HCT116 (cell line): Measurements from ENCODE around the gene GABBR1. TPM values are rescaled to one million over a fixed set of nuclear protein-coding genes. Genes with fewer than 3 reads are reported as not detected.

Source experiments
- ATAC-seq: fragments of 200-7000 bp; cut with Tn5 transposase; 2 replicates; pipeline ENCODE4 v1.9.1; 2020; ENCODE audit warnings: mild to moderate bottlenecking, moderate library complexity
- BruUV-seq: library from RNA; stranded (reverse); fragments of 400-500 nt; replicated peaks from 2 replicates; lab custom pipeline; 2021; lab: Mats Ljungman, UMichigan
- CTCF ChIA-PET: fragments of 300-600 bp; sonication (Branson Sonifier 250); formaldehyde crosslinking; loops from one replicate; lab custom pipeline; 2021; ENCODE audit warnings: antibody characterized with exemption; lab: Charles Lee
- POLR2A ChIA-PET: fragments of 300-600, 350-600 bp; sonication (Branson Sonifier 250); formaldehyde crosslinking; loops from one replicate; lab custom pipeline; 2021; ENCODE audit warnings: antibody characterized with exemption; lab: Charles Lee
- RAD21 ChIA-PET, 2 experiments: fragments of 300-600 bp; sonication (Branson Sonifier 250); formaldehyde crosslinking; loops; one replicate each; lab custom pipeline; 2023; ENCODE audit warnings: low total read pairs in 2 of 2; ENCODE audit not compliant: uncharacterized antibody in 2 of 2, unreplicated experiment in 2 of 2, low non-redundant PET in 1 of 2; lab: Charles Lee
- DNase-seq: peaks from one replicate; pipeline ENCODE4 v3.0.0-alpha.2; 2010; ENCODE audit warnings: low read depth, low spot score
- H2AFZ ChIP-seq: fragments of 200-600 bp; shearing (Covaris generic), sonication (generic); 2 replicates; pipeline ENCODE4 v1.6.1; 2017; ENCODE audit warnings: low read depth, mixed run types, mixed read lengths, antibody characterized with exemption, low read length; ENCODE audit not compliant: poor library complexity, severe bottlenecking
- H3K27ac ChIP-seq: 2 replicates; pipeline ENCODE4 v1.5.1; 2012; ENCODE audit warnings: low read depth, low read length
- H3K27me3 ChIP-seq: fragments of 200-600 bp; sonication (generic); 2 replicates; pipeline ENCODE4 v1.6.1; 2016; ENCODE audit warnings: mixed run types, low read length, mixed read lengths; ENCODE audit not compliant: insufficient read depth
- H3K36me3 ChIP-seq, 2 experiments: fragments of 200-500 bp in 1 of 2; fragments of 200-600 bp in 1 of 2; sonication (Bioruptor generic) in 1 of 2; sonication (generic) in 1 of 2; 2 replicates each; pipeline versions ENCODE4 v1.5.1 to v1.6.1; 2014 to 2016; ENCODE audit warnings: low read length in 2 of 2, inconsistent platforms in 1 of 2, mixed read lengths in 1 of 2, mixed run types in 1 of 2; ENCODE audit not compliant: insufficient read depth in 2 of 2, control insufficient read depth in 1 of 2
- H3K4me1 ChIP-seq, 2 experiments: fragments of 200-600 bp in 1 of 2; sonication (generic) in 1 of 2; 2 replicates each; pipeline versions ENCODE4 v1.5.1 to v1.6.1; 2012 to 2017; ENCODE audit warnings: low read length in 2 of 2, inconsistent platforms in 1 of 2, mild to moderate bottlenecking in 1 of 2, mixed read lengths in 1 of 2, mixed run types in 1 of 2, moderate library complexity in 1 of 2; ENCODE audit not compliant: insufficient read depth in 2 of 2, control insufficient read depth in 1 of 2
- H3K4me2 ChIP-seq: fragments of 200-600 bp; sonication (generic); 2 replicates; pipeline ENCODE4 v1.6.1; 2017; ENCODE audit warnings: mixed run types, low read length, mixed read lengths
- H3K4me3 ChIP-seq, 2 experiments: fragments of 200-600 bp in 1 of 2; sonication (generic) in 1 of 2; replicated peaks in 1 of 2; 2 replicates each; pipeline ENCODE4 v1.5.1; 2011 to 2016; ENCODE audit warnings: low read length in 2 of 2, control low read depth in 1 of 2, low read depth in 1 of 2, mild to moderate bottlenecking in 1 of 2, mixed read lengths in 1 of 2, mixed run types in 1 of 2
- H3K79me2 ChIP-seq: fragments of 200-600 bp; sonication (generic); 2 replicates; pipeline ENCODE4 v1.6.1; 2017; ENCODE audit warnings: mild to moderate bottlenecking, mixed run types, low read length, moderate library complexity, mixed read lengths; ENCODE audit not compliant: insufficient read depth
- H3K9ac ChIP-seq: fragments of 200-600 bp; sonication (generic); 2 replicates; pipeline ENCODE4 v1.6.1; 2016; ENCODE audit warnings: low read length, mixed read lengths
- H3K9me2 ChIP-seq: fragments of 200-600 bp; sonication (generic), shearing (Covaris generic); 2 replicates; pipeline ENCODE4 v1.6.1; 2017; ENCODE audit warnings: mixed run types, mild to moderate bottlenecking, moderate library complexity; ENCODE audit not compliant: insufficient read depth
- H3K9me3 ChIP-seq, 2 experiments: fragments of 200-500 bp in 1 of 2; fragments of 200-600 bp in 1 of 2; sonication (Bioruptor generic) in 1 of 2; sonication (generic) in 1 of 2; 2 replicates each; pipeline ENCODE4 v1.6.1; 2014 to 2017; ENCODE audit warnings: low read length in 2 of 2, mixed read lengths in 2 of 2, inconsistent platforms in 1 of 2, low read depth in 1 of 2, mild to moderate bottlenecking in 1 of 2, mixed run types in 1 of 2, moderate library complexity in 1 of 2; ENCODE audit not compliant: control insufficient read depth in 1 of 2, insufficient read depth in 1 of 2
- H4K20me1 ChIP-seq: fragments of 200-600 bp; sonication (generic), shearing (Covaris generic); 2 replicates; pipeline ENCODE4 v1.6.1; 2017; ENCODE audit warnings: mixed run types, mild to moderate bottlenecking, moderate library complexity; ENCODE audit not compliant: insufficient read depth
- CBX3 ChIP-seq: IDR thresholded peaks from 2 replicates; pipeline ENCODE4 v1.6.1; 2012; ENCODE audit warnings: low read depth
- EGR1 ChIP-seq: IDR thresholded peaks from 2 replicates; pipeline ENCODE4 v1.6.1; 2012; ENCODE audit warnings: low read depth
- EZH2 ChIP-seq: fragments of 200-600 bp; sonication (generic); IDR thresholded peaks from 2 replicates; pipeline ENCODE4 v1.6.1; 2017; ENCODE audit warnings: antibody characterized with exemption, mixed run types
- JUND ChIP-seq: IDR thresholded peaks from 2 replicates; pipeline ENCODE4 v1.6.1; 2012
- REST ChIP-seq: IDR thresholded peaks from 2 replicates; pipeline ENCODE4 v1.6.1; 2012; ENCODE audit warnings: low read depth
- TCF7L2 ChIP-seq: IDR thresholded peaks from 2 replicates; pipeline ENCODE4 v1.7.0; 2011; ENCODE audit warnings: borderline replicate concordance, inconsistent platforms; ENCODE audit not compliant: insufficient read depth, insufficient read length; ENCODE audit errors: extremely low read depth
- YY1 ChIP-seq: IDR thresholded peaks from 2 replicates; pipeline ENCODE4 v1.6.1; 2011; ENCODE audit warnings: low read length, low read depth, moderate library complexity, mild to moderate bottlenecking; ENCODE audit not compliant: insufficient replicate concordance; ENCODE audit errors: extremely low read depth
- intact Hi-C: fragments of 100-400 bp; cut with micrococcal nuclease; formaldehyde crosslinking; loops from 2 replicates; pipeline ENCODE4 v1.10.0; 2022
- total RNA-seq: library from RNA; stranded (reverse); gene quantifications from one replicate; pipeline ENCODE4 v1.2.1, GENCODE V29; 2021; ENCODE audit not compliant: unreplicated experiment
- TF ChIP-seq, protein P1 (sequence below), 3 experiments: fragments of 200-600 bp in 1 of 3; sonication (generic) in 1 of 3; IDR thresholded peaks in 2 of 3; conservative IDR thresholded peaks in 1 of 3; 2 replicates each; pipeline ENCODE4 v1.5.1; 2012 to 2017; ENCODE audit warnings: low read depth in 2 of 3, low read length in 2 of 3, antibody characterized with exemption in 1 of 3, borderline replicate concordance in 1 of 3, control low read depth in 1 of 3, mild to moderate bottlenecking in 1 of 3, mixed read lengths in 1 of 3, mixed run types in 1 of 3, moderate library complexity in 1 of 3; ENCODE audit not compliant: insufficient read depth in 1 of 3

The GABBR1 gene
- total RNA-seq, 1 experiment from 2014 or later: 43.4 TPM

DNA sequence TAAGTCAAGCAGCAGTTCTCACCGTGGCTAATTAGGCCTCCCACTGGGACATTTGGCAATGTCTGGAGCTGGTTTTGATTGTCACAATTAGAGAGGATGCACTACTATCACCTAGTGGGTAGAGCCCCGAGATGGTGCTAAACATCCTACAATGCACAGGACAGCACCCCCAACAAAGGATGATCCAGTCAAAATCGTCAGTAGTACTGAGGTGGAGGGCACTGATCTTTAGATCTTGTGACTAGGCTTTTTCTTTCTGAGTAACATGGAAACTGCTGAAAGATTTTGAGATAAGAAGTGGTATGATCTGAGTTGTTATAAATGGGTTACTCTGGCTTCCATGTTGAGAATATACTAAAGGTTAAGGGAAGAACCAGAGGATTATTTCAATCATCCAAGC, 85.4 kb downstream of the GABBR1 start:
- TF ChIP-seq YY1 (no peak), JUND (no peak)
- TF ChIP-seq, protein P1, sequence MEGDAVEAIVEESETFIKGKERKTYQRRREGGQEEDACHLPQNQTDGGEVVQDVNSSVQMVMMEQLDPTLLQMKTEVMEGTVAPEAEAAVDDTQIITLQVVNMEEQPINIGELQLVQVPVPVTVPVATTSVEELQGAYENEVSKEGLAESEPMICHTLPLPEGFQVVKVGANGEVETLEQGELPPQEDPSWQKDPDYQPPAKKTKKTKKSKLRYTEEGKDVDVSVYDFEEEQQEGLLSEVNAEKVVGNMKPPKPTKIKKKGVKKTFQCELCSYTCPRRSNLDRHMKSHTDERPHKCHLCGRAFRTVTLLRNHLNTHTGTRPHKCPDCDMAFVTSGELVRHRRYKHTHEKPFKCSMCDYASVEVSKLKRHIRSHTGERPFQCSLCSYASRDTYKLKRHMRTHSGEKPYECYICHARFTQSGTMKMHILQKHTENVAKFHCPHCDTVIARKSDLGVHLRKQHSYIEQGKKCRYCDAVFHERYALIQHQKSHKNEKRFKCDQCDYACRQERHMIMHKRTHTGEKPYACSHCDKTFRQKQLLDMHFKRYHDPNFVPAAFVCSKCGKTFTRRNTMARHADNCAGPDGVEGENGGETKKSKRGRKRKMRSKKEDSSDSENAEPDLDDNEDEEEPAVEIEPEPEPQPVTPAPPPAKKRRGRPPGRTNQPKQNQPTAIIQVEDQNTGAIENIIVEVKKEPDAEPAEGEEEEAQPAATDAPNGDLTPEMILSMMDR (IDR thresholded peaks at IDR 0.05 in 2 of 3, conservative IDR thresholded peaks at IDR 0.05 in 1 of 3; ENCODE audit: borderline replicate concordance in 1 of 3, insufficient read depth in 1 of 3, low read depth in 2 of 3, low read length in 2 of 3): no peak
- TF ChIP-seq, all 23 proteins: peak for 0
- POLR2A ChIA-PET: no interaction called here
- H4K20me1 ChIP-seq: no peaks in the 10 kb centered on the region
- H3K9me2 ChIP-seq: no peaks in the 10 kb centered on the region
- 0 out of 2 replicates have a peak, but pooled peaks cover 5% of the 10 kb centered on the region for H3K27me3 ChIP-seq
- H3K4me1 ChIP-seq: no peaks in the 10 kb centered on the region
- H3K4me3 ChIP-seq: no peak overlapping the region
- no peak overlapping the region for H2AFZ ChIP-seq
- intact Hi-C loops: no loop called here
- no peak overlapping the region for H3K9ac ChIP-seq
- H3K27ac ChIP-seq: no peak overlapping the region
- H3K9me3 ChIP-seq: no peaks in the 10 kb centered on the region
- RAD21 ChIA-PET: no interaction called here
- no peaks in the 10 kb centered on the region for H3K36me3 ChIP-seq
- ATAC-seq: no peak
- no TSS peak for BruUV-seq
- CTCF ChIA-PET: no interaction called here
- no peak for DNase-seq
- H3K79me2 ChIP-seq: no peaks in the 10 kb centered on the region
- no peak overlapping the region for H3K4me2 ChIP-seq

DNA sequence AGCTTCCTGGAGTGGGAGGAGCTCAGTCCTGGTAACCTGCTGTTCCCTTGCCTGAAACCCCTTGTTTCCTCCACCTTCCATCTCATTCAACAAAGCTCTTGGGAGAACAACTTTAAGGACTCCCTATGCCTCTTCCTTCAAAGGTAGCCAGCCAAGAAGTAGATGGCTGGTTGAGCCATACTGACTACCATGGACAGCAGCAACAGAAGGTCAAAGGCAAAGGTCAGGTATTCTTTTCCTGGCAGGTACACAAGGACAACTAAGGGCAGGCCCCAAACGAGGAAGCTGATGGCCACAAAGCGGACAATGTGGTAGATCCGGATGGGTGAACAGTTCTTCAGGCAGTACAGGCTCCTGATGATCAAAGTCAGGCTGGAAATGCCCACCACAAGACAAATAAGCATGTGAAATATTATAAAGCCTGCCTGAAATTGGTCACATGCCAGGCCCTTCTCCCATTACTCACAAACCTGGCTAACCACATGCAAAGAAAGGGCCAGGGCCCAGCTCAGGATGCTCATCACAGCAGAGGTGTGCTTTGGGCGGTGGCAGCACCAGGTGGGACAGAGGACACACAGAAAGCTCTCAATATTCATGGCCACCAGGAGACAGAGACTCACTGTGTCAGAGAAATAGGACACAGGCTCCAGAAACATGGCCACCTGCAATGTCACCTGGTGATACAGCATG, 95.1 kb downstream of the GABBR1 start:
- H3K9me2 ChIP-seq: no peaks in the 10 kb centered on the region
- CTCF ChIA-PET: no interaction called here
- no peak overlapping the region for H2AFZ ChIP-seq
- ATAC-seq (no peak), DNase-seq (no peak)
- no peaks in the 10 kb centered on the region for H3K79me2 ChIP-seq
- H3K4me3 ChIP-seq: no peak overlapping the region
- H3K4me2 ChIP-seq: no peak overlapping the region
- POLR2A ChIA-PET: no interaction called here
- H3K27me3 ChIP-seq: no peaks in the 10 kb centered on the region
- H4K20me1 ChIP-seq: no peaks in the 10 kb centered on the region
- TF ChIP-seq REST: peak; percentile 54
- TF ChIP-seq EZH2: no peak
- TF ChIP-seq TCF7L2: no peak
- no peak for TF ChIP-seq EGR1
- TF ChIP-seq CBX3: no peak
- no peak overlapping the region for H3K27ac ChIP-seq
- no peaks in the 10 kb centered on the region for H3K9me3 ChIP-seq
- no peaks in the 10 kb centered on the region for H3K4me1 ChIP-seq
- RAD21 ChIA-PET: no interaction called here
- BruUV-seq: no TSS peak
- H3K9ac ChIP-seq: no peak overlapping the region
- no peaks in the 10 kb centered on the region for H3K36me3 ChIP-seq
- intact Hi-C loops: no loop called here
